Esophagus squamous epithelium (tissue), 4 donors: ENCODE results near the gene UBE2QL1.

Source experiments
- CTCF ChIP-seq, 6 experiments: fragments of 450-650 bp in 4 of 6; fragments of 200-600 bp in 2 of 6; sonication (generic) in 2 of 6; IDR thresholded peaks; one replicate each; pipeline ENCODE4 v1.5.1; 2016 to 2019; ENCODE audit warnings: antibody characterized with exemption in 6 of 6, mild to moderate bottlenecking in 4 of 6, moderate library complexity in 4 of 6
- POLR2A ChIP-seq, 4 donors: fragments of 450-650 bp; IDR thresholded peaks; one replicate each; pipeline ENCODE4 v1.6.1; 2017; ENCODE audit warnings: antibody characterized with exemption in 4 of 4, mild to moderate bottlenecking in 4 of 4, moderate library complexity in 3 of 4

- TF ChIP-seq CTCF (IDR thresholded peaks at IDR 0.05) (no peak), POLR2A (IDR thresholded peaks at IDR 0.05) (no peak)
These were observed 46.3 kb downstream of the UBE2QL1 start for GRCh38 chr5:6494939-6495338.
